ENCODE results near the gene CT45A9. TPM values are rescaled to one million over a fixed set of nuclear protein-coding genes. Genes with fewer than 3 reads are reported as not detected.

CT45A9 gene
- total RNA-seq (2022; extraction: Qiagen RNA extraction) = not detected in 5 replicates

GRCh38 chrX:135871712-135872111 is at the start of gene CT45A9:
CT45A9 (minus strand) TSS chrX:135871812; CDS start chrX:135868061, 3,751 bp downstream.

GRCh38 chrX:135893294-135893817 is 21.7 kb upstream of the CT45A9 start, which contains the start of the genes CT45A10 and SAGE1:
CT45A10 (minus strand) TSS chrX:135893444; CDS start chrX:135885344, 8,100 bp downstream.
SAGE1 (plus strand) TSS chrX:135893716; CDS start chrX:135896243, 2,527 bp downstream.

GRCh38 chrX:135854438-135854837 is 17.2 kb downstream of the CT45A9 start, which contains the start of gene CT45A8:
CT45A8 (minus strand) TSS chrX:135854538; CDS start chrX:135850783, 3,755 bp downstream.

GRCh38 chrX:135837180-135837579 is 34.4 kb downstream of the CT45A9 start, which contains the start of gene CT45A7:
CT45A7 (minus strand) TSS chrX:135837280; CDS start chrX:135833533, 3,747 bp downstream.

GRCh38 chrX:135819912-135820311 is 51.7 kb downstream of the CT45A9 start, which contains the start of gene CT45A2:
CT45A2 (minus strand) TSS chrX:135820012; CDS start chrX:135816265, 3,747 bp downstream.

Other genes with a start within 250 kb of the CT45A9 start
- gene CT45A1, start 158.2 kb downstream of the CT45A9 start, total RNA-seq (2022; extraction: Qiagen RNA extraction) = not detected in 5 replicates
- 0.12 TPM in 1 of 5 replicates, not detected in the others for gene CT45A3, start 103.6 kb downstream of the CT45A9 start, total RNA-seq (2022; extraction: Qiagen RNA extraction)
- gene CT45A5, start 86.3 kb downstream of the CT45A9 start, total RNA-seq (2022; extraction: Qiagen RNA extraction) = 0.09 to 0.22 TPM in 2 of 5 replicates, not detected in the others
- gene CT45A6, start 69.0 kb downstream of the CT45A9 start, total RNA-seq (2022; extraction: Qiagen RNA extraction) = not detected in 5 replicates
- gene CT45A2, start 51.8 kb downstream of the CT45A9 start, total RNA-seq (2022; extraction: Qiagen RNA extraction) = not detected in 5 replicates
- not detected in 5 replicates for gene CT45A7, start 34.5 kb downstream of the CT45A9 start, total RNA-seq (2022; extraction: Qiagen RNA extraction)
- gene CT45A8, start 17.3 kb downstream of the CT45A9 start, total RNA-seq (2022; extraction: Qiagen RNA extraction) = not detected in 5 replicates
- gene CT45A10, start 21.6 kb upstream of the CT45A9 start, total RNA-seq (2022; extraction: Qiagen RNA extraction) = 0.21 to 0.55 TPM (median 0.44 TPM) in 4 of 5 replicates, not detected in the other
- gene SAGE1, start 21.9 kb upstream of the CT45A9 start, total RNA-seq (2022; extraction: Qiagen RNA extraction) = 0.02 to 0.14 TPM (median 0.05 TPM) in 4 of 5 replicates, not detected in the other
- 16.7 to 23.9 TPM (median 20.4 TPM) in 5 replicates for gene MMGT1, start 102.2 kb upstream of the CT45A9 start, total RNA-seq (2022; extraction: Qiagen RNA extraction)
- 6.9 to 10.1 TPM (median 8.8 TPM) in 5 replicates for gene SLC9A6, start 113.6 kb upstream of the CT45A9 start, total RNA-seq (2022; extraction: Qiagen RNA extraction)